ENCODE measurements around the gene DIS3L.

DIS3L gene

GRCh38 chr15:66291816-66292570 is 1.4 kb upstream of the DIS3L start:
- no peak for TF ChIP-seq PKNOX1 (IDR thresholded peaks at IDR 0.05)
- no peak for TF ChIP-seq HDGF (IDR thresholded peaks at IDR 0.05; ENCODE audit: borderline replicate concordance)
- no peak for TF ChIP-seq L3MBTL2 (conservative IDR thresholded peaks at IDR 0.05)
- no peak for TF ChIP-seq TARDBP (IDR thresholded peaks at IDR 0.05)
- TF ChIP-seq CTBP1 (IDR thresholded peaks at IDR 0.05; ENCODE audit: borderline replicate concordance): no peak
- no peak for TF ChIP-seq FOXM1 (IDR thresholded peaks at IDR 0.05; ENCODE audit: borderline replicate concordance)
- POLR2A ChIA-PET: interaction anchor here (0.7 to 1.0 kb wide), 3 partner anchors 10 to 159 kb away, joined by 3 read pairs; no protein-coding TSS in a partner anchor
- no peak for DNase-seq (ENCODE audit: extremely low spot score)
- CTCF ChIA-PET: interaction anchor here (1.1 kb wide), 1 partner anchor 207 kb away, joined by 3 read pairs; no protein-coding TSS in a partner anchor

- POLR2A ChIA-PET: interaction anchor here (0.6 to 2.0 kb wide), 7 partner anchors 10 to 682 kb away, joined by 3 to 5 read pairs (median 3); partner anchors contain the start of gene INTS14
- CTCF ChIA-PET: interaction anchor here (1.1 kb wide), 1 partner anchor 206 kb away, joined by 3 read pairs; no protein-coding TSS in a partner anchor
- TF ChIP-seq ELF4 (IDR thresholded peaks at IDR 0.05) (no peak), ZNF384 (IDR thresholded peaks at IDR 0.05) (peak; percentile 70), PKNOX1 (IDR thresholded peaks at IDR 0.05) (peak; percentile 64)
- DNase-seq (ENCODE audit: extremely low spot score): no peak
Observed at GRCh38 chr15:66292571-66293418, 573 bp upstream of the DIS3L start.

GRCh38 chr15:66294157-66294931 is 976 bp downstream of the DIS3L start:
- TF ChIP-seq FOXA1 (IDR thresholded peaks at IDR 0.05): no peak
- no peak for TF ChIP-seq SP1 (IDR thresholded peaks at IDR 0.05)
- no peak for TF ChIP-seq FOXK2 (IDR thresholded peaks at IDR 0.05)
- TF ChIP-seq L3MBTL2 (conservative IDR thresholded peaks at IDR 0.05): peak; percentile 86
- no peak for TF ChIP-seq PKNOX1 (IDR thresholded peaks at IDR 0.05)
- TF ChIP-seq FOXM1 (IDR thresholded peaks at IDR 0.05; ENCODE audit: borderline replicate concordance): no peak
- peak; percentile 30 for DNase-seq (ENCODE audit: extremely low spot score)
- POLR2A ChIA-PET: interaction anchor here (0.7 to 2.4 kb wide), 10 partner anchors 10 to 425 kb away, joined by 3 to 8 read pairs (median 4); partner anchors contain the start of genes RAB11A, RPL4 and ZWILCH
- CTCF ChIA-PET: interaction anchor here (0.9 to 1.0 kb wide), 2 partner anchors 204 to 432 kb away, joined by 3 read pairs; no protein-coding TSS in a partner anchor

GRCh38 chr15:66294932-66295235 is 1.5 kb downstream of the DIS3L start:
- ChIA-PET CTCF (interaction anchor here (0.9 to 1.0 kb wide), 2 partner anchors 203 to 432 kb away, joined by 3 read pairs; no protein-coding TSS in a partner anchor), POLR2A (interaction anchor here (0.7 to 2.4 kb wide), 10 partner anchors 11 to 425 kb away, joined by 3 to 8 read pairs (median 4); partner anchors contain the start of genes RAB11A, RPL4 and ZWILCH)
- DNase-seq (ENCODE audit: extremely low spot score): no peak

GRCh38 chr15:66296186-66296585 is 2.8 kb downstream of the DIS3L start:
- DNase-seq (ENCODE audit: extremely low spot score): no peak
- ChIA-PET CTCF (interaction anchor here (0.8 kb wide), 1 partner anchor 315 kb away, joined by 3 read pairs; no protein-coding TSS in a partner anchor), POLR2A (interaction anchor here (0.6 kb wide), 1 partner anchor 211 kb away, joined by 3 read pairs; no protein-coding TSS in a partner anchor)
- TF ChIP-seq SP1 (IDR thresholded peaks at IDR 0.05) (no peak), L3MBTL2 (conservative IDR thresholded peaks at IDR 0.05) (no peak), CTBP1 (IDR thresholded peaks at IDR 0.05; ENCODE audit: borderline replicate concordance) (no peak), FOXM1 (IDR thresholded peaks at IDR 0.05; ENCODE audit: borderline replicate concordance) (no peak), PKNOX1 (IDR thresholded peaks at IDR 0.05) (no peak), BHLHE40 (IDR thresholded peaks at IDR 0.05; ENCODE audit: borderline replicate concordance) (no peak), FOXA1 (IDR thresholded peaks at IDR 0.05) (no peak), LEF1 (IDR thresholded peaks at IDR 0.05; ENCODE audit: borderline replicate concordance) (no peak), TARDBP (IDR thresholded peaks at IDR 0.05) (no peak), ELF4 (IDR thresholded peaks at IDR 0.05) (no peak), ZNF384 (IDR thresholded peaks at IDR 0.05) (no peak), FOXK2 (IDR thresholded peaks at IDR 0.05) (no peak), NFRKB (IDR thresholded peaks at IDR 0.05) (no peak), HDGF (IDR thresholded peaks at IDR 0.05; ENCODE audit: borderline replicate concordance) (no peak)

More at GRCh38 chr15:66294932-66295235, 1.5 kb downstream of the DIS3L start:
- TF ChIP-seq ARNT (IDR thresholded peaks at IDR 0.05) (no peak), BHLHE40 (IDR thresholded peaks at IDR 0.05; ENCODE audit: borderline replicate concordance) (no peak), LEF1 (IDR thresholded peaks at IDR 0.05; ENCODE audit: borderline replicate concordance) (no peak), SUZ12 (IDR thresholded peaks at IDR 0.05) (no peak), ELF4 (IDR thresholded peaks at IDR 0.05) (no peak), SP1 (IDR thresholded peaks at IDR 0.05) (no peak), HDGF (IDR thresholded peaks at IDR 0.05; ENCODE audit: borderline replicate concordance) (no peak), L3MBTL2 (conservative IDR thresholded peaks at IDR 0.05) (no peak), NFRKB (IDR thresholded peaks at IDR 0.05) (no peak), TARDBP (IDR thresholded peaks at IDR 0.05) (no peak), FOXM1 (IDR thresholded peaks at IDR 0.05; ENCODE audit: borderline replicate concordance) (no peak)

Data from HEK293T (cell line).